AG09319 (cell line): Measurements from ENCODE around the gene LRRC3.

Experiments used
- DNase-seq: peaks from one replicate; pipeline ENCODE4 v3.0.0-alpha.2; 2010; ENCODE audit warnings: low read depth; ENCODE audit errors: extremely low read depth
- TF ChIP-seq, protein P1 (sequence below): IDR thresholded peaks from 2 replicates; pipeline ENCODE4 v1.5.1; 2011; ENCODE audit warnings: low read depth, mild to moderate bottlenecking, inconsistent platforms, low read length, moderate library complexity

LRRC3 gene

DNA sequence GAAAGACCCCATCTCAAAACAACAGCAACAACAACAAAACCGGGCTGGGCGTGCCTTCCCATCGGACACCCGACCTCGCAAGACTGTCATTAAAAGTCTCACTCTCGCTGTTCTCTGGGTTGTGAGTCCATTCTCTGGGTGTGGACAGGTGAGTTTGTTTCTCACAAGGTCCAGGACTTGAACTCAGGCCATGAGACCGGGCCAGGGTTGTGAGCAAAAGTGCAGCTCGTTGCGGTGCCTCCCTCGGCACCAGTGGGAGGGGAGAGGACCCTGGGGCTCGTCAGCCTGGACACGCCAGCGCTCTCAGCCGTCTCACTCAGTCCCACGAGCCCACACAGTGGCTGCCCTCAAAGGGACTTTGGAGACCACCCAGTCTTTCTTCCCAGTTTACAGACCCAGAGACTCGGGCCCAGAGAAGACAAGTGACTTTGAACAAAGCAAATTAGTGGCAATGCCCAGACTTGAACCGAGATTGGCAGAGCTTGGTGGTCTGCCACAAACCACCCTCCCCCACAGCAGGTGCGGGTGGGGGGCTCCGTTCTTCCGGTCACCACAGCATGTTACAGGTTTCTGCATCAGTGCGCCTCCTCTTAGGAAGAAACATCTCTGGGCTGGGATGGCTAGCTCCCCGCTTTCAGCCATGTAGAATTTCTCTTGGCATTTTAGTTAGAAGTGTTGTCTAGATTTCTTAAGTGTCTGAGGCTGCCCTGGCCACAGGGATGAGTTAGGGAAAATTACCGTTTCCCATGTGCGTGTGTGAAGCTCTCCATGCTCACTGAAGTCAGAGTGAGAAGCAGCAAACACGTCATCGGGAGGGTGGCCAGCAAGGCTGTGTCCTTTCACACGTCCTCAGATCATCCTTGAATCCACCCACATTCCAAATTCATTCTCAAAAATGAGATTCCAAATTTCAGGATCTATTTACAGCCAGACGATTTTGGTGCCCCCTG, 28.3 kb downstream of the LRRC3 start:
- DNase-seq = no peak
- TF ChIP-seq, protein P1, sequence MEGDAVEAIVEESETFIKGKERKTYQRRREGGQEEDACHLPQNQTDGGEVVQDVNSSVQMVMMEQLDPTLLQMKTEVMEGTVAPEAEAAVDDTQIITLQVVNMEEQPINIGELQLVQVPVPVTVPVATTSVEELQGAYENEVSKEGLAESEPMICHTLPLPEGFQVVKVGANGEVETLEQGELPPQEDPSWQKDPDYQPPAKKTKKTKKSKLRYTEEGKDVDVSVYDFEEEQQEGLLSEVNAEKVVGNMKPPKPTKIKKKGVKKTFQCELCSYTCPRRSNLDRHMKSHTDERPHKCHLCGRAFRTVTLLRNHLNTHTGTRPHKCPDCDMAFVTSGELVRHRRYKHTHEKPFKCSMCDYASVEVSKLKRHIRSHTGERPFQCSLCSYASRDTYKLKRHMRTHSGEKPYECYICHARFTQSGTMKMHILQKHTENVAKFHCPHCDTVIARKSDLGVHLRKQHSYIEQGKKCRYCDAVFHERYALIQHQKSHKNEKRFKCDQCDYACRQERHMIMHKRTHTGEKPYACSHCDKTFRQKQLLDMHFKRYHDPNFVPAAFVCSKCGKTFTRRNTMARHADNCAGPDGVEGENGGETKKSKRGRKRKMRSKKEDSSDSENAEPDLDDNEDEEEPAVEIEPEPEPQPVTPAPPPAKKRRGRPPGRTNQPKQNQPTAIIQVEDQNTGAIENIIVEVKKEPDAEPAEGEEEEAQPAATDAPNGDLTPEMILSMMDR = no peak

DNA sequence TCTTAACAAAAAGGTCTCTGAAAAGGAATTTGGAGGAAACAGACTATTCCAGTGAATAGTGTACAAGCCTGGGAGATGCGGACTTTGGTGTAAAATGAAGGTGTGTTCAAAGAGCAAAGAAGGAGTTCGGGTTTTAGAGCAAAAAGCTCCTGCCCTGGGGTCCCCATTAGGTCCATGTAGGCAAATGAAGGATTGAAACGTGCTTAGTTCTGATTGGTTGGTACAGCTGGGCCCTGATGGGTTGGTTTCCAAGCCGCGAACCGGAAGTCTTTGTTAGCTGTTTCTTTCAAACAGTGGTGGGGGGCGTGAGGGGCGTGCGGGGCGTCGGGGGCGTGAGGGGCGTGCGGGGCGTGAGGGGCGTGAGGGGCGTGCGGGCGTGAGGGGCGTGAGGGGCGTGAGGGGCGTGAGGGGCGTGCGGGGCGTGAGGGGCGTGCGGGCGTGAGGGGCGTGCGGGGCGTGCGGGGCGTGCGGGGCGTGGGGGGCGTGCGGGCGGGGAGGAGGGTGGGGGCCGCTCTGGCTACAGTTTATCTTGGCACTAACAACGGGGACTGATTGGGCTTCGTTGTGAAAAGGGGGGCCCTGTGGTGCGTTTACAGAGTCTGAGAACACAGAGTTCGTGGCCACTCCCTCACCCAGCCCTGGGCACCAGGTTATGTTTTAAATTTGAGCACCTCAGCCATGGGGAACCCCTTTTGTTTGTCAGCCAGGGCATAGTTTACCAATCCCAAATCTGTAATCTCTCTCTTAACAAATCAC, 29.4 kb downstream of the LRRC3 start:
- TF ChIP-seq, protein P1 = no peak
- DNase-seq = no peak

DNA sequence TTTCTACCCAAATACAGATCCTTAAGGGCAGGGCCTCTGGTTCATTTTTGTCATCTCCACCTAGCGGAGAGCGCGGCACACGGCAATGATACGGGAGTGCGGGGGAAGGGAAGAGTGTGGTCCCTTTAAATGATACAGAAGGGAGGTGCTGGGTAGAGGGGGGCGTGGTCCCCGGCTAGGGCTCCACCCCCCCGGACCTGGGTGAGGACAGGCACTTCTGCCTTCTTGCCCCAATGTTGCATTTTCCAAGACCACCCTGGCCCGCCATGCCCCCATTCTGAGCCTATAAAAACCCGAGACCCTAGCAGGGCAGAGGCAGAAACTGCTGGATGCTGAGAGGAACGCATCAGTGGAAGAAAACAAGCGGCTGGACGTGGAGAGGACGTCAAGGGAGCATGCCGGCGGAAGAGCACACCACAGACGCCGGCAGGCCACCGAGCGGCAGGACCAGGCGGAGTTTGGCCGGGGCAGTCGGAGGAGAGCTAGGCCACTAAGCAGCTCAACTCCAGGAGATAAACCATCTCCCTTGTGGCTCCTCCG, 30.0 kb downstream of the LRRC3 start:
- DNase-seq = no peak
- TF ChIP-seq, protein P1 = no peak; the same call in 1 of the 2 replicates

DNA sequence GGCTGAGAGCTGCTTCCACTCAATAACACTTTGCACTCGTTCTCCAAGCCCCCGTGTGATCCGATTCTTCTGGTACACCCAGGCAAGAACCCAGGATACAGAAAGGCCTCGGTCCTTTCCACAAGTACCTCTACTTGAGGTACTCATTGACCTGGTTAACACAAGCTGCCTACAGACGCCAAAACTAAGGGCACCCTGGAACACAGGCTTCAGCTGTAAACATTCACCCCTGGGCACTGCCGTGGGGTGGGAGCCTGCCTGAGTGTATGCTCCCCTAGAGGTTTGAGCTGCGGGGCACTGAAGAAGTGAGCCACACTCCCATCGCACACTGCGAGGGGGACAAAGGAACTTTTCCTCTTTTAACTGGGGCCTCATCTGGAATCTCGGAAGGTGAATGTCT, 30.5 kb downstream of the LRRC3 start:
- TF ChIP-seq, protein P1 = no peak
- no peak for DNase-seq

DNA sequence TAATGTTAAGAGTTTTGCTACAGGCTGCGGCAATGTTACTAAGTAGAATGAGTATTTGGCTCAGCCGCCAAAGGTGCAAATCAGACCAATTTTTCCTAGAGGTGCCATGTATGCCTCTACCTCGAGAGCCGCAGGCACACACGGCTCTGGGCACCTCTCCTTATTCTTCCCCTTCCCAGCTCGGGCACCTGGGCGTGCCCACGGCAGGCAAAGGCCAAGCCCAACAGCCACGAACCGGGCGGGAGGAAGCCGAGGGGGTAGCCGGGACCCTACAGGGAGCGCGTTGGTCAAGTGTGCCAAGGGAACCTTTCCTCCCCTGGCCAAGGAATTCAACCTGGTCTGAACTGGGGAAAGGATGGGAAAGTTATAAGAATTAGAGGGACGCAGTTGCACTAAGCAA, 31.0 kb downstream of the LRRC3 start:
- TF ChIP-seq, protein P1 = no peak
- no peak for DNase-seq

DNA sequence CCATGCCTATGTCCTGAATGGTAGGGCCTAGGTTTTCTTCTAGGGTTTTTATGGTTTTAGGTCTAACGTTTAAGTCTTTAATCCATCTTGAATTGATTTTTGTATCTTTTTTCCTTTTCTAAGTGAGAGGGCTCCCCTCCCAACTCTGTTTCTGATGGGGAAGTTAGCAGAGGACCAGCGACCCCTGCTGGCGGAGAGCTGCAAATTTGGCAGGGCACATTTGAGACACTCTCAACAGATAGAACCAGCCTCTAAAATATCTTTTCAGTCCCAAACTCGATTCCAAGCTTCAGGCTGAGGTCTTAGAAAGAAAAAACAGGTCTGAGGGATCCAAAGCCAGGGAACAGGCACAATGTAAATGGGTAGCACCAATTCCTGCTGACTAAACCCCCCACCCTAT, 32.5 kb downstream of the LRRC3 start:
- TF ChIP-seq, protein P1 = peak; percentile 39
- no peak for DNase-seq
